ENCODE results near the gene ABHD12. TPM values are rescaled to one million over a fixed set of nuclear protein-coding genes. Genes with fewer than 3 reads are reported as not detected.
A peak's percentile ranks its signal among the peaks of the same experiment; 100 is the strongest.
"Not testable (repeated sequence)": the region's sequence is repeated elsewhere in the genome, so short reads cannot be mapped to it uniquely, and the experiment has no call there.

ABHD12 gene
- total and polyA plus RNA-seq, 2 experiments from 2014 or later: 69.5 to 187 TPM

DNA sequence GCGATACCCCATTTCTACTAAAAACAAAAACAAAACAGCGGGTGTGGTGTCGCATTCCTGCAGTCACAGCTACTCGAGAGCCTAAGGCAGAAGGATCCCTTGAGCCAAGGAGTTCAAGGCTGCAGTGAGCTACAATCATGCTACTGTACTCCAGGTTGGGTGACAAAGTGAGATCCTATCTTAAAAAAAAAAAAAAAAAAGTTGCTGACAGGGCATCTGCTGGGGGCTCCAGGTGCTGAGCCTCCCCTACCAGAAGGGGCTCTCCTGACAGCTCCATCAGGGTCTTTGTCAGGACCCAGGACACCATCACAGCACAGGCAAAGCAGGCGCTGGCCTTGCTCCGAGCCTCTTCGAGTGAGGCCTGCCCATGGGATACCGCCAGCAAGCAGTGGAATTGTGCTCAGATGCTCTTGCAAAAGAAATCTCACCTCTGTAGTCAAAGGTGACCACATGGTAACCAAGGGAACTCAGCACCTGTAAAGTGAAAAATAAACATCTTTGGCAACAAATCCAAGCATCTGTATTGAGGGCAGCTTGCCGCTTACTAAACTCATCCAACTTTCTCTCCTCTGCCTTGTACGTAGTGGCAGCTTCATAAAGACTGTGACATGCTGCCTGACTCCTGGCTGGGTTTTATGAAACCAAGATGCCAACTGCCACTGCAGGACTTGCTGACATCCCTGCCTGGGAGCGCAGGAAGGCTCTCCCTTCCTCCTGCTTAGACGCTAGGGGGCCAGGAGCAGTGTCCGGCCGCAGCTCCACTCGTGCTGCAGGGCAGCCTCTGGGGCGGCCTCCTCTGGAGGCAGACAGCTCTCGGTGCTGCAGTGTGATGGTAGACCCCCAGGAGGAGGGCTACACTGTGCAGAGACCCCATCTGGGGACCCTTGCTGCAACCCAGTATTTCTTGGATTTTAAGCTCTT lies 75.9 kb downstream of the ABHD12 start:
- no peak overlapping the region for H3K27ac ChIP-seq
- no peaks in the 10 kb centered on the region for H3K36me3 ChIP-seq (replicated peaks; ENCODE audit: insufficient read depth, low read depth)
- no peak for DNase-seq (ENCODE audit: low spot score)
- 91% methylated on average over 17 of the region's 17 CpGs for WGBS (ENCODE audit: low lambda C conversion rate, missing lambda C conversion rate)
- TF ChIP-seq EZH2phosphoT487 (IDR thresholded peaks at IDR 0.05; ENCODE audit: low read depth, severe bottlenecking, unreplicated experiment) (no peak), EZH2 (IDR thresholded peaks at IDR 0.05; ENCODE audit: borderline replicate concordance) (no peak)
- TF ChIP-seq, protein P1, sequence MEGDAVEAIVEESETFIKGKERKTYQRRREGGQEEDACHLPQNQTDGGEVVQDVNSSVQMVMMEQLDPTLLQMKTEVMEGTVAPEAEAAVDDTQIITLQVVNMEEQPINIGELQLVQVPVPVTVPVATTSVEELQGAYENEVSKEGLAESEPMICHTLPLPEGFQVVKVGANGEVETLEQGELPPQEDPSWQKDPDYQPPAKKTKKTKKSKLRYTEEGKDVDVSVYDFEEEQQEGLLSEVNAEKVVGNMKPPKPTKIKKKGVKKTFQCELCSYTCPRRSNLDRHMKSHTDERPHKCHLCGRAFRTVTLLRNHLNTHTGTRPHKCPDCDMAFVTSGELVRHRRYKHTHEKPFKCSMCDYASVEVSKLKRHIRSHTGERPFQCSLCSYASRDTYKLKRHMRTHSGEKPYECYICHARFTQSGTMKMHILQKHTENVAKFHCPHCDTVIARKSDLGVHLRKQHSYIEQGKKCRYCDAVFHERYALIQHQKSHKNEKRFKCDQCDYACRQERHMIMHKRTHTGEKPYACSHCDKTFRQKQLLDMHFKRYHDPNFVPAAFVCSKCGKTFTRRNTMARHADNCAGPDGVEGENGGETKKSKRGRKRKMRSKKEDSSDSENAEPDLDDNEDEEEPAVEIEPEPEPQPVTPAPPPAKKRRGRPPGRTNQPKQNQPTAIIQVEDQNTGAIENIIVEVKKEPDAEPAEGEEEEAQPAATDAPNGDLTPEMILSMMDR (IDR thresholded peaks at IDR 0.05; ENCODE audit: poor library complexity): peak; percentile 3
- H3K4me3 ChIP-seq: no peak overlapping the region
- no peaks in the 10 kb centered on the region for H3K9me2 ChIP-seq (replicated peaks; ENCODE audit: insufficient read depth)
- H3K79me2 ChIP-seq: peaks cover 12% of the 10 kb centered on the region
- H3K4me1 ChIP-seq (ENCODE audit: insufficient read depth): peaks cover 21% of the 10 kb centered on the region
- no peaks in the 10 kb centered on the region for H3K9me3 ChIP-seq (ENCODE audit: low read depth)
- no peaks in the 10 kb centered on the region for H4K20me1 ChIP-seq (ENCODE audit: insufficient read depth, poor library complexity, severe bottlenecking)
- no peaks in the 10 kb centered on the region for H3K27me3 ChIP-seq
- H3K4me2 ChIP-seq: no peak overlapping the region
- no peak overlapping the region for H2AFZ ChIP-seq

GRCh38 chr20:25313593-25313992 lies 77.0 kb downstream of the ABHD12 start:
- no peak for DNase-seq (ENCODE audit: low spot score)
- TF ChIP-seq, protein P1 (IDR thresholded peaks at IDR 0.05; ENCODE audit: poor library complexity): no peak
- no peak for TF ChIP-seq EZH2 (IDR thresholded peaks at IDR 0.05; ENCODE audit: borderline replicate concordance)
- H3K4me3 ChIP-seq: no peak overlapping the region
- H3K36me3 ChIP-seq (replicated peaks; ENCODE audit: insufficient read depth, low read depth): no peaks in the 10 kb centered on the region
- no peak overlapping the region for H3K27ac ChIP-seq
- peaks cover 29% of the 10 kb centered on the region for H3K4me1 ChIP-seq (ENCODE audit: insufficient read depth)
- H4K20me1 ChIP-seq (ENCODE audit: insufficient read depth, poor library complexity, severe bottlenecking): no peaks in the 10 kb centered on the region
- no peaks in the 10 kb centered on the region for H3K27me3 ChIP-seq
- no peaks in the 10 kb centered on the region for H3K9me2 ChIP-seq (replicated peaks; ENCODE audit: insufficient read depth)
- peaks cover 5% of the 10 kb centered on the region for H3K79me2 ChIP-seq
- WGBS (ENCODE audit: low lambda C conversion rate, missing lambda C conversion rate): 88% methylated on average over 2 of the region's 2 CpGs
- H2AFZ ChIP-seq: no peak overlapping the region
- H3K9me3 ChIP-seq (ENCODE audit: low read depth): no peaks in the 10 kb centered on the region
- no peak overlapping the region for H3K4me2 ChIP-seq

DNA sequence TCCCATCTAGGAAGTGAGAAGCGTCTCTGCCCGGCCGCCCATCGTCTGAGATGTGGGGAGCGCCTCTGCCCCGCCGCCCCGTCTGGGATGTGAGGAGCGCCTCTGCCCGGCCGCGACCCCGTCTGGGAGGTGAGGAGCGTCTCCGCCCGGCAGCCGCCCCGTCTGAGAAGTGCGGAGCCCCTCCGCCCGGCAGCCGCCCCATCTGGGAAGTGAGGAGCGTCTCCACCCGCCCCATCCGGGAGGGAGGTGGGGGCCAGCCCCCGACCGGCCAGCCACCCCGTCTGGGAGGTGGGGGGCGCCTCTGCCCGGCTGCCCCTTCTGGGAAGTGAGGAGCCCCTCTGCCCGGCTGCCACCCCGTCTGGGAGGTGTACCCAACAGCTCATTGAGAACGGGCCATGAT lies 77.9 kb downstream of the ABHD12 start:
- not testable (repeated sequence) for H3K27ac ChIP-seq; H3K9me2 ChIP-seq (replicated peaks; ENCODE audit: insufficient read depth); H3K4me2 ChIP-seq; H3K4me3 ChIP-seq; H3K9me3 ChIP-seq (ENCODE audit: low read depth); H3K36me3 ChIP-seq (replicated peaks; ENCODE audit: insufficient read depth, low read depth); H2AFZ ChIP-seq; H3K79me2 ChIP-seq; H3K27me3 ChIP-seq; H4K20me1 ChIP-seq (ENCODE audit: insufficient read depth, poor library complexity, severe bottlenecking); DNase-seq (ENCODE audit: low spot score)
- H3K4me1 ChIP-seq (ENCODE audit: insufficient read depth): peaks cover 29% of the 10 kb centered on the region
- no CpG with 5 or more reads among the region's 33 CpGs for WGBS (ENCODE audit: low lambda C conversion rate, missing lambda C conversion rate)

- WGBS (ENCODE audit: low lambda C conversion rate, missing lambda C conversion rate): 77% methylated on average over 6 of the region's 6 CpGs
- H3K27ac ChIP-seq: peak overlapping the region; percentile 98
- peak overlapping the region; percentile 66 for H3K4me2 ChIP-seq
Observed at GRCh38 chr20:25310921-25311728, 79.5 kb downstream of the ABHD12 start.

More at GRCh38 chr20:25310921-25311728, 79.5 kb downstream of the ABHD12 start:
- no peaks in the 10 kb centered on the region for H3K9me2 ChIP-seq (replicated peaks; ENCODE audit: insufficient read depth)
- H3K27me3 ChIP-seq: no peaks in the 10 kb centered on the region
- H3K36me3 ChIP-seq (replicated peaks; ENCODE audit: insufficient read depth, low read depth): no peaks in the 10 kb centered on the region
- no peak for DNase-seq (ENCODE audit: low spot score)
- H3K4me1 ChIP-seq (ENCODE audit: insufficient read depth): peaks cover 29% of the 10 kb centered on the region
- H3K4me3 ChIP-seq: no peak overlapping the region
- no peaks in the 10 kb centered on the region for H3K9me3 ChIP-seq (ENCODE audit: low read depth)
- H4K20me1 ChIP-seq (ENCODE audit: insufficient read depth, poor library complexity, severe bottlenecking): no peaks in the 10 kb centered on the region
- TF ChIP-seq, protein P1 (IDR thresholded peaks at IDR 0.05; ENCODE audit: poor library complexity): no peak
- TF ChIP-seq EZH2phosphoT487 (IDR thresholded peaks at IDR 0.05; ENCODE audit: low read depth, severe bottlenecking, unreplicated experiment): no peak
- TF ChIP-seq EZH2 (IDR thresholded peaks at IDR 0.05; ENCODE audit: borderline replicate concordance): no peak
- no peaks in the 10 kb centered on the region for H3K79me2 ChIP-seq
- no peak overlapping the region for H2AFZ ChIP-seq
